MCF 10A (cell line): ENCODE results near the gene BRME1. TPM values are rescaled to one million over a fixed set of nuclear protein-coding genes. Genes with fewer than 3 reads are reported as not detected.
A peak's percentile ranks its signal among the peaks of the same experiment; 100 is the strongest.

Experiments
- BruUV-seq: library from RNA; stranded (reverse); fragments of 400-500 nt; replicated peaks from 2 replicates; lab custom pipeline; 2021; lab: Mats Ljungman, UMichigan
- CTCF ChIA-PET: fragments of 300-600 bp; sonication (Branson Sonifier 250); formaldehyde crosslinking; extraction: SDS; loops from one replicate; lab custom pipeline; 2021; ENCODE audit warnings: antibody characterized with exemption, inconsistent platforms; lab: Yijun Ruan, JAX
- POLR2A ChIA-PET: fragments of 300-600, 350-650 bp; sonication (Branson Sonifier 250); formaldehyde crosslinking; extraction: SDS; loops from one replicate; lab custom pipeline; 2020; ENCODE audit warnings: antibody characterized with exemption, inconsistent platforms; lab: Yijun Ruan, JAX
- DNase-seq: peaks from one replicate; pipeline ENCODE4 v3.0.0-alpha.2; 2018; ENCODE audit not compliant: unreplicated experiment
- H3K27ac Mint-ChIP-seq: one replicate; pipeline ENCODE4 v1.8.0; 2022; ENCODE audit warnings: mild to moderate bottlenecking, low read depth, mixed read lengths; ENCODE audit not compliant: unreplicated experiment
- H3K27me3 Mint-ChIP-seq: one replicate; pipeline ENCODE4 v1.8.0; 2022; ENCODE audit warnings: mixed read lengths; ENCODE audit not compliant: insufficient read depth, unreplicated experiment
- H3K36me3 Mint-ChIP-seq: one replicate; pipeline ENCODE4 v1.8.0; 2022; ENCODE audit warnings: mild to moderate bottlenecking, moderate library complexity, mixed read lengths; ENCODE audit not compliant: insufficient read depth, unreplicated experiment
- H3K4me1 Mint-ChIP-seq: one replicate; pipeline ENCODE4 v1.8.0; 2022; ENCODE audit warnings: mixed read lengths; ENCODE audit not compliant: insufficient read depth, unreplicated experiment
- H3K4me3 Mint-ChIP-seq: one replicate; pipeline ENCODE4 v1.8.0; 2022; ENCODE audit warnings: mild to moderate bottlenecking, moderate library complexity, mixed read lengths; ENCODE audit not compliant: unreplicated experiment
- H3K9me3 Mint-ChIP-seq: one replicate; pipeline ENCODE4 v1.8.0; 2022; ENCODE audit warnings: mixed read lengths; ENCODE audit not compliant: unreplicated experiment
- CTCF ChIP-seq: fragments of 200-600 bp; IDR thresholded peaks from one replicate; pipeline ENCODE4 v1.8.0; 2022; ENCODE audit warnings: antibody characterized with exemption, mild to moderate bottlenecking; ENCODE audit not compliant: unreplicated experiment
- intact Hi-C: fragments of 100-400 bp; cut with micrococcal nuclease; formaldehyde crosslinking; loops from 2 replicates; pipeline ENCODE4 v1.14.1; 2022
- total RNA-seq: library from RNA; stranded (reverse); gene quantifications from 2 replicates; pipeline ENCODE4 v1.2.3, GENCODE V29; 2022

Gene BRME1
- total RNA-seq, 1 experiment from 2014 or later = 0.75 TPM

- ChIA-PET CTCF (interaction anchor here (0.5 to 1.5 kb wide), 4 partner anchors 85 to 236 kb away, joined by 3 to 4 read pairs (median 3); no protein-coding TSS in a partner anchor), POLR2A (interaction anchor here (1.0 kb wide), 1 partner anchor 11 kb away, joined by 4 read pairs; no protein-coding TSS in a partner anchor)
- peaks cover 7% of the 10 kb centered on the region for H3K36me3 Mint-ChIP-seq
- H3K9me3 Mint-ChIP-seq = no peaks in the 10 kb centered on the region
- TF ChIP-seq CTCF = no peak
- H3K27ac Mint-ChIP-seq = no peak overlapping the region
- no TSS peak for BruUV-seq
- H3K27me3 Mint-ChIP-seq = peaks cover 29% of the 10 kb centered on the region
- H3K4me3 Mint-ChIP-seq = no peak overlapping the region
- intact Hi-C loops = no loop called here
- peaks cover 4% of the 10 kb centered on the region for H3K4me1 Mint-ChIP-seq
- no peak for DNase-seq
Observed at GRCh38 chr19:13869281-13869680, 36.6 kb downstream of the BRME1 start.

GRCh38 chr19:13868663-13869062 is 37.3 kb downstream of the BRME1 start:
- H3K4me1 Mint-ChIP-seq = peaks cover 6% of the 10 kb centered on the region
- CTCF ChIA-PET = interaction anchor here (0.5 to 1.6 kb wide), 3 partner anchors 11 to 207 kb away, joined by 3 to 4 read pairs (median 3); no protein-coding TSS in a partner anchor
- no peak for TF ChIP-seq CTCF

GRCh38 chr19:13866463-13867046 is 39.4 kb downstream of the BRME1 start:
- DNase-seq = no peak
- no peak overlapping the region for H3K27ac Mint-ChIP-seq
- BruUV-seq = no TSS peak
- H3K36me3 Mint-ChIP-seq = peaks cover 7% of the 10 kb centered on the region
- intact Hi-C loops = no loop called here
- peak overlapping the region; percentile 50 for H3K4me3 Mint-ChIP-seq
- H3K27me3 Mint-ChIP-seq = peaks cover 34% of the 10 kb centered on the region
- ChIA-PET POLR2A (interaction anchor here (0.6 kb wide), 1 partner anchor 205 kb away, joined by 3 read pairs; no protein-coding TSS in a partner anchor), CTCF (no interaction called here)
- H3K9me3 Mint-ChIP-seq = no peaks in the 10 kb centered on the region
- TF ChIP-seq CTCF = no peak
- H3K4me1 Mint-ChIP-seq = peaks cover 14% of the 10 kb centered on the region

More at GRCh38 chr19:13868663-13869062, 37.3 kb downstream of the BRME1 start:
- Mint-ChIP-seq H3K36me3 (peaks cover 7% of the 10 kb centered on the region), H3K9me3 (no peaks in the 10 kb centered on the region), H3K27me3 (peaks cover 34% of the 10 kb centered on the region), H3K27ac (no peak overlapping the region), H3K4me3 (no peak overlapping the region)
- POLR2A ChIA-PET = interaction anchor here (1.1 kb wide), 1 partner anchor 205 kb away, joined by 4 read pairs; no protein-coding TSS in a partner anchor
- no peak for DNase-seq
- intact Hi-C loops = no loop called here
- no TSS peak for BruUV-seq

GRCh38 chr19:13865571-13866462 is 40.1 kb downstream of the BRME1 start:
- no peak for DNase-seq
- POLR2A ChIA-PET = no interaction called here
- Mint-ChIP-seq H3K27ac (no peak overlapping the region), H3K9me3 (no peaks in the 10 kb centered on the region), H3K4me3 (peak overlapping the region; percentile 50), H3K36me3 (peaks cover 7% of the 10 kb centered on the region), H3K4me1 (peaks cover 15% of the 10 kb centered on the region), H3K27me3 (peaks cover 34% of the 10 kb centered on the region)
- CTCF ChIA-PET = interaction anchor here (0.6 kb wide), 1 partner anchor 495 kb away, joined by 3 read pairs; no protein-coding TSS in a partner anchor
- TF ChIP-seq CTCF = no peak
- intact Hi-C loops = no loop called here
- BruUV-seq = no TSS peak
